ENCODE data around the gene SPINT1. TPM values are rescaled to one million over a fixed set of nuclear protein-coding genes. Genes with fewer than 3 reads are reported as not detected.
A peak's percentile ranks its signal among the peaks of the same experiment; 100 is the strongest.

Gene SPINT1
- total RNA-seq, 1 donor from 2014 or later: 306 TPM

- H3K36me3 ChIP-seq (ENCODE audit: control insufficient read depth, insufficient read depth, low read length): no peaks in the 10 kb centered on the region
- DNase-seq (ENCODE audit: low read depth): no peak
- no peak overlapping the region for H3K4me3 ChIP-seq (ENCODE audit: low read depth, low read length)
- TF ChIP-seq CTCF (IDR thresholded peaks at IDR 0.05; ENCODE audit: insufficient read depth, low read length, poor library complexity, severe bottlenecking): no peak
- H3K27me3 ChIP-seq (ENCODE audit: control insufficient read depth, insufficient read depth, low read length): no peaks in the 10 kb centered on the region
Observed at GRCh38 chr15:40889112-40889511, 45.3 kb downstream of the SPINT1 start.

GRCh38 chr15:40891138-40891537 is 47.3 kb downstream of the SPINT1 start:
- Histone ChIP-seq H3K4me3 (ENCODE audit: low read depth, low read length) (no peak overlapping the region), H3K27me3 (ENCODE audit: control insufficient read depth, insufficient read depth, low read length) (no peaks in the 10 kb centered on the region), H3K36me3 (ENCODE audit: control insufficient read depth, insufficient read depth, low read length) (no peaks in the 10 kb centered on the region)
- no peak for DNase-seq (ENCODE audit: low read depth)
- TF ChIP-seq CTCF (IDR thresholded peaks at IDR 0.05; ENCODE audit: insufficient read depth, low read length, poor library complexity, severe bottlenecking): no peak

GRCh38 chr15:40891810-40892446 is 48.1 kb downstream of the SPINT1 start:
- no peaks in the 10 kb centered on the region for H3K36me3 ChIP-seq (ENCODE audit: control insufficient read depth, insufficient read depth, low read length)
- no peak overlapping the region for H3K4me3 ChIP-seq (ENCODE audit: low read depth, low read length)
- H3K27me3 ChIP-seq (ENCODE audit: control insufficient read depth, insufficient read depth, low read length): no peaks in the 10 kb centered on the region
- TF ChIP-seq CTCF (IDR thresholded peaks at IDR 0.05; ENCODE audit: insufficient read depth, low read length, poor library complexity, severe bottlenecking): peak; percentile 80
- no peak for DNase-seq (ENCODE audit: low read depth)

GRCh38 chr15:40892447-40893012 is 48.7 kb downstream of the SPINT1 start:
- TF ChIP-seq CTCF (IDR thresholded peaks at IDR 0.05; ENCODE audit: insufficient read depth, low read length, poor library complexity, severe bottlenecking): no peak
- Histone ChIP-seq H3K27me3 (ENCODE audit: control insufficient read depth, insufficient read depth, low read length) (no peaks in the 10 kb centered on the region), H3K4me3 (ENCODE audit: low read depth, low read length) (no peak overlapping the region), H3K36me3 (ENCODE audit: control insufficient read depth, insufficient read depth, low read length) (no peaks in the 10 kb centered on the region)
- no peak for DNase-seq (ENCODE audit: low read depth)

- TF ChIP-seq CTCF (IDR thresholded peaks at IDR 0.05; ENCODE audit: insufficient read depth, low read length, poor library complexity, severe bottlenecking): no peak
- H3K4me3 ChIP-seq (ENCODE audit: low read depth, low read length): no peak overlapping the region
- no peaks in the 10 kb centered on the region for H3K36me3 ChIP-seq (ENCODE audit: control insufficient read depth, insufficient read depth, low read length)
- no peaks in the 10 kb centered on the region for H3K27me3 ChIP-seq (ENCODE audit: control insufficient read depth, insufficient read depth, low read length)
- no peak for DNase-seq (ENCODE audit: low read depth)
Observed at GRCh38 chr15:40893019-40893670, 49.3 kb downstream of the SPINT1 start.

Data from kidney epithelial cell (primary cell).